Liver (tissue), 9 donors: ENCODE measurements around the gene SLC49A3. TPM values are rescaled to one million over a fixed set of nuclear protein-coding genes. Genes with fewer than 3 reads are reported as not detected.

Experiments used
- DNase-seq: peaks from one replicate; pipeline ENCODE4 v3.0.0-alpha.2; 2017; ENCODE audit warnings: low spot score
- H3K27ac ChIP-seq, 2 donors: one replicate each; pipeline ENCODE4 v1.7.0; 2013; ENCODE audit warnings: inconsistent platforms in 2 of 2, low read length in 2 of 2, control low read depth in 1 of 2, low read depth in 1 of 2, mild to moderate bottlenecking in 1 of 2
- H3K27me3 ChIP-seq, 4 donors: one replicate each; pipeline versions ENCODE4 v1.6.1 to v1.7.0; 2013; ENCODE audit warnings: low read length in 3 of 4, inconsistent platforms in 1 of 4, mild to moderate bottlenecking in 1 of 4, moderate library complexity in 1 of 4; ENCODE audit not compliant: control insufficient read depth in 4 of 4, insufficient read depth in 4 of 4
- H3K36me3 ChIP-seq, 4 donors: one replicate each; pipeline versions ENCODE4 v1.6.1 to v1.7.0; 2013; ENCODE audit warnings: low read length in 3 of 4, mild to moderate bottlenecking in 3 of 4, low read depth in 1 of 4, moderate library complexity in 1 of 4; ENCODE audit not compliant: control insufficient read depth in 4 of 4, insufficient read depth in 3 of 4
- H3K4me1 ChIP-seq, 4 donors: one replicate each; pipeline versions ENCODE4 v1.6.1 to v1.7.0; 2013; ENCODE audit warnings: low read length in 3 of 4, mild to moderate bottlenecking in 3 of 4, moderate library complexity in 1 of 4; ENCODE audit not compliant: control insufficient read depth in 4 of 4, insufficient read depth in 4 of 4
- H3K4me3 ChIP-seq, 3 donors: one replicate each; pipeline versions ENCODE4 v1.6.1 to v1.7.0; 2013; ENCODE audit warnings: low read length in 3 of 3, control low read depth in 1 of 3, low read depth in 1 of 3, mild to moderate bottlenecking in 1 of 3
- H3K9ac ChIP-seq, 2 donors: one replicate each; pipeline ENCODE4 v1.7.0; 2013; ENCODE audit warnings: low read length in 2 of 2, mild to moderate bottlenecking in 2 of 2, moderate library complexity in 2 of 2, control low read depth in 1 of 2, low read depth in 1 of 2
- H3K9me3 ChIP-seq, 4 donors: one replicate each; pipeline versions ENCODE4 v1.6.1 to v1.7.0; 2013; ENCODE audit warnings: low read length in 3 of 4; ENCODE audit not compliant: control insufficient read depth in 4 of 4
- ATF3 ChIP-seq: IDR thresholded peaks from 2 replicates; pipeline ENCODE4 v1.6.1; 2016; ENCODE audit warnings: antibody characterized with exemption
- CTCF ChIP-seq: fragments of 150-350 bp; IDR thresholded peaks from 2 replicates; pipeline ENCODE4 v1.5.1; 2017; ENCODE audit warnings: improper control_type of control experiment, low read depth, low read length; ENCODE audit not compliant: missing input control
- EGR1 ChIP-seq, 2 donors: IDR thresholded peaks; 2 replicates each; pipeline ENCODE4 v1.6.1; 2016 to 2018; ENCODE audit warnings: antibody characterized with exemption in 2 of 2, low read depth in 2 of 2
- FOXA1 ChIP-seq: IDR thresholded peaks from 2 replicates; pipeline ENCODE4 v1.6.1; 2016; ENCODE audit warnings: antibody characterized with exemption
- GABPA ChIP-seq, 2 donors: IDR thresholded peaks in 1 of 2; conservative IDR thresholded peaks in 1 of 2; 2 replicates each; pipeline ENCODE4 v1.6.1; 2016; ENCODE audit warnings: antibody characterized with exemption in 2 of 2, mild to moderate bottlenecking in 1 of 2, moderate library complexity in 1 of 2
- HNF4A ChIP-seq, 2 donors: conservative IDR thresholded peaks; 2 replicates each; pipeline ENCODE4 v1.6.1; 2016; ENCODE audit warnings: antibody characterized with exemption in 2 of 2, mild to moderate bottlenecking in 2 of 2
- JUND ChIP-seq, 2 donors: IDR thresholded peaks; 2 replicates each; pipeline ENCODE4 v1.6.1; 2016; ENCODE audit warnings: antibody characterized with exemption in 2 of 2
- NR2F2 ChIP-seq: IDR thresholded peaks from 2 replicates; pipeline ENCODE4 v1.6.1; 2016; ENCODE audit warnings: antibody characterized with exemption
- RAD21 ChIP-seq, 2 donors: IDR thresholded peaks; 2 replicates each; pipeline ENCODE4 v1.6.1; 2016; ENCODE audit warnings: antibody characterized with exemption in 2 of 2, mild to moderate bottlenecking in 2 of 2
- REST ChIP-seq: IDR thresholded peaks from 2 replicates; pipeline ENCODE4 v1.6.1; 2016; ENCODE audit warnings: antibody characterized with exemption, mild to moderate bottlenecking
- RXRA ChIP-seq, 2 donors: IDR thresholded peaks; 2 replicates each; pipeline ENCODE4 v1.6.1; 2017 to 2018; ENCODE audit warnings: antibody characterized with exemption in 2 of 2, mild to moderate bottlenecking in 1 of 2
- SP1 ChIP-seq: IDR thresholded peaks from 2 replicates; pipeline ENCODE4 v1.6.1; 2018; ENCODE audit warnings: antibody characterized with exemption, mild to moderate bottlenecking
- TAF1 ChIP-seq: conservative IDR thresholded peaks from 2 replicates; pipeline ENCODE4 v1.6.1; 2016; ENCODE audit warnings: antibody characterized with exemption, mild to moderate bottlenecking
- YY1 ChIP-seq: IDR thresholded peaks from 2 replicates; pipeline ENCODE4 v1.6.1; 2016; ENCODE audit warnings: antibody characterized with exemption, mild to moderate bottlenecking
- ZBTB33 ChIP-seq: IDR thresholded peaks from 2 replicates; pipeline ENCODE4 v1.6.1; 2016; ENCODE audit warnings: antibody characterized with exemption
- whole genome bisulfite sequencing: extraction: QIAGEN DNeasy Blood & Tissue Kit; methylation state at CpG from one replicate; pipeline ENCODE4 v1.1.7; 2013; 5-methylcytosine and 5-hydroxymethylcytosine counted together
- polyA plus RNA-seq, 2 donors: library from polyadenylated mRNA; stranded (reverse) in 1 of 2; unstranded in 1 of 2; fragments of 200-250 nt in 1 of 2; fragments of >200 nt in 1 of 2; fragmentation: Nextera tagmentation in 1 of 2; extraction: Ambion mirVana in 1 of 2; gene quantifications; one replicate each; pipeline versions ENCODE4 v1.2.1 to v1.2.3, GENCODE V29; 2013 to 2015
- total RNA-seq, 2 donors: library from RNA; depleted of rRNA; stranded (reverse); fragments of >200 nt; gene quantifications; one replicate each; pipeline ENCODE4 v1.2.3, GENCODE V29; 2014
- donor health status: healthy.
- donor health status: healthy.
- donor health status: healthy.
- donor health status: healthy.
- donor health status: healthy.

SLC49A3 gene
- total and polyA plus RNA-seq, 4 donors = 0.40 to 3.6 (median 2.0) TPM

GRCh38 chr4:684623-685327, 4.2 kb downstream of the SLC49A3 start:
- no peaks in the 10 kb centered on the region for H3K36me3 ChIP-seq
- 87% methylated on average over 21 of the region's 21 CpGs for WGBS
- H3K9me3 ChIP-seq = no peaks in the 10 kb centered on the region
- no peak overlapping the region for H3K9ac ChIP-seq
- no peaks in the 10 kb centered on the region for H3K27me3 ChIP-seq
- DNase-seq = no peak
- no peak overlapping the region for H3K27ac ChIP-seq
- TF ChIP-seq REST (no peak), GABPA (IDR thresholded peaks at IDR 0.05 in 1 of 2, conservative IDR thresholded peaks at IDR 0.05 in 1 of 2) (no peak), FOXA1 (no peak), YY1 (no peak), RAD21 (IDR thresholded peaks at IDR 0.05) (no peak), HNF4A (conservative IDR thresholded peaks at IDR 0.05) (no peak), RXRA (IDR thresholded peaks at IDR 0.05) (no peak), SP1 (no peak), CTCF (no peak), ZBTB33 (no peak), EGR1 (IDR thresholded peaks at IDR 0.05; ENCODE audit: low read depth in 2 of 2) (no peak), TAF1 (no peak), ATF3 (no peak), NR2F2 (no peak), JUND (IDR thresholded peaks at IDR 0.05) (no peak)
- H3K4me1 ChIP-seq = peaks cover 9 to 39% (median 23%) of the 10 kb centered on the region in 4 donors
- H3K4me3 ChIP-seq = no peak overlapping the region
